ENCODE data around the gene GALNT17.
"Not testable (repeated sequence)": the region's sequence is repeated elsewhere in the genome, so short reads cannot be mapped to it uniquely, and the experiment has no call there.

GALNT17 gene

DNA sequence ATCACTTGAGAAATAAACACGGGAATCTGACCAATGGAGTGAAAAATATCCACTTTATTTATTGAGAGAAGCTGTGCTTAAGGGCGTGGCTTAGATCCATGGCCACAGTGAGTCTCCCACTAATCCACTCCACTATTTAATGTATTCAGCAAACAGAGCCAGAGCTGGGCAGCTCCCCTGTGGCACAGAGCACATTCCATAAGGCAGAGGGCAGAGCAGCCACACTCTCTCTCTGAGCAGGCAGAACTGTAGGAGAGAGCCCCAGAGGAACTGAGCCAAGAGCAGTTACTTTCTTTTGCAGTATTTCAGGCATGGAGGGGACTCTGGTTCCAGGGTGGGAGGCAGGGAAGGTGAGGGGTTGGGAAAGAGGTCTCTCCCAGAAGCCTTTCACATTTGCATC is 106.0 kb downstream of the GALNT17 start:
- no peak for DNase-seq

DNA sequence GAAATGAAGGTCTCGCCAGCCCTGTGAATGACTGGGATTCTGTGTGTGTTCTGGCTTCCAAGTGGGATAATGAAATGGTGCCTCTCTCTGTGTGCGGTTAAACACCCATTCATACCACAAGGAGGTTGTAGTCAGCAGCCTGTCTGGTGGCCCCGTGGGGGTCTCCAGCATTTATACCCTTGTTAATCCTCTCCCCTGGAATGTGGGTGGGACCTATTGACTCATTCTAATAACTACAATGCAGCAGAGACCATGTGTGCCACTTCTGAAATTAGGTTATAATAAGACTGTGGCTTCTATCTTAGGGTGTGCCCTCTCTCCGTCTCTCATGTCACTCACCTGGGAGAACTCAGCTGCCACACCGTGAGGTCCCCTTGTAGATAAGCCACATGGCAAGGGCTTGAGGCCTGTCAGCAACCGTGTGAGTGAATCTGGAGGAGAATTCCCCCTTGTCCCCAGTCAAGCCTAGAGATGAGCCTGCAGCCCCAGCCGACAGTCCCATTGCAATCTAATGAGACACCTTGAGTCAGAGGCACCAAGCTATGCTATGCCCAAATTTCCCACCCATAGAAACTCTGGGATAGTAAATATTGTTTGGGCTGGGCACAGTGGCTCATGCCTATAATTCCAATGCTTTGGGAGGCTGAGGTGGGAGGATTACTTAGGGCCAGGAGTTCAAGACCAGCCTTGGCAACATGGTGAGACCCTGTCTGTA is 106.8 kb downstream of the GALNT17 start:
- no peak for DNase-seq

DNA sequence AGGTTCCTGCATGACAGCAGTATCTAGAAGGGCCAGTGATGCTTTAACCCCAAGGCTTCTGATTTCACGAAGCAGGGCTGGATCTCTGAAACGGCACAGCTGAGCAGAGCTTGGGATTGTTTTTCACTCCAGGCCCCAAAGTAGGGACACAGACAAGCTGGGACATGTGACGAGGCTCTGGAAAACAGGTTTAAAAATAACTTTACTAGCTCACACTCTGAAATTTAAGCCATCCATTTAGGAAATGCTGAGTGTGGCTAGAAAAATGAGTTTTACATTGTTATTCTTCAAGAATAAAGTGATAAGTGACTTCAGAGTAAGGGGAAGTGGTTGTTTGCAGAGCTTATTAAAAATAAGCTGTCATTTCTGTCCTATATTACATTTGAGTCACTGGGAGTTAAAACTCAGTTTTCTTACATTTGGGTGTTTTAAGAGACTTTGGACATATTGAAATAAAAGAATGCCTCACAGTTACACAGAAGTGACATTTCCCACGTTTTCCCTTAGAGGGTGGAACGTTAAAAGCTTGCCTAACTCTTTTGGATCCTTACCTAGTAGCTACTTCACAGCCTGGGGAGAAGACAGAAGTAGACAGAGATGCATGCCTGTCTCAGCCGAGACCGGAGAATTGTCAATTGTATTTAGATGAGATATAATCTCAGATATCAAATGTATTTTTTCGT is 107.8 kb downstream of the GALNT17 start:
- DNase-seq = no peak

DNA sequence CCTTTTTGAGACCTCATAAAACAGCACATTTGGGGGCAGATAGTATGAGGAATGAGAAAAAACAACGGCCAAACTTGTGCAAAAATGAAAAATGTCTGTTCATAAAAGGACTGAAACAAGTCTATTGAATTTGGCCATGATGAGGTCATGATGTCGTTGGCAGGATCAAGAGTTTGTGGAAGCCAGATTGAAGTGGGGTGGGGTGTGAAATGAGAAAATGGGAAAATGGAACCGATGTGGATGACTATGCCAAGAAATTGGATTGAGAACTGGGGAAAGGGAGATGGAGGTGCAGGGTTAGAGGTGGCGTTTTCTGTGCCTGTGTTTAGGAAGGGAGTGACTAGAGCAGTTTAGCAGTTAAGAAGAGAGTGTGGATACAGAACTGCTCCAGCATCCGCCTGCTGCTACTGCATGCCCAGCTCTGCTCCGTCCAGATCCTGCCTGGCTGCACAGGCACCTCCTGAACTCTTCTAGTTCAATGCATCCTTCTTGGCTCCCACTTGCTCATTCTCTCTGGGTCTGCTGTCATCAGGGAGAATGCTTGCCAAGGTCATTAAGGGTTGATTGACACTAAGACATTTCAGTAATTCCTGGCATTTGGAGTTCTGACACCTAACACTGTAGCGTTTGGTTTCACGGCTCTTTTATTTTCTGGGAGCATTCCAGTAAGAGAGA is 111.9 kb downstream of the GALNT17 start:
- DNase-seq = no peak

DNA sequence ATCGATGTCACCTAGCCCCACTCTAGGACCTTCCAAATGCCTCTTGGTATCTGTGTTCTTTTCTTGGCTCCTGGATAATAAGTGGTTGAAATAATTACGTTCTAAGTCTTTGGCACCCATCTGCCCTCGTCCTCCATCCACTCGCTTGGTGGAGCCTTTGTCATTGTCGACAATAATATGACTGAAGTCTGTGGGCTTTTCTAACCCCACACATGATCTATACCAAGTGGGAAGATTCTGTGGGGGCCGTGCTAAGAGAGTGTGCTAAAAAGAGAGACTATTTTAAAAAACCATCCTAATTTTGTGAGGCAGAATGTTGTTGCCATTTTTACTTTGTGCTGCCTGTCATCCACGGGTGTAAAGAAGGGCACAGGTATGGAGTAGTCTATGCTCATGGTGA is 113.1 kb downstream of the GALNT17 start:
- DNase-seq = no peak

DNA sequence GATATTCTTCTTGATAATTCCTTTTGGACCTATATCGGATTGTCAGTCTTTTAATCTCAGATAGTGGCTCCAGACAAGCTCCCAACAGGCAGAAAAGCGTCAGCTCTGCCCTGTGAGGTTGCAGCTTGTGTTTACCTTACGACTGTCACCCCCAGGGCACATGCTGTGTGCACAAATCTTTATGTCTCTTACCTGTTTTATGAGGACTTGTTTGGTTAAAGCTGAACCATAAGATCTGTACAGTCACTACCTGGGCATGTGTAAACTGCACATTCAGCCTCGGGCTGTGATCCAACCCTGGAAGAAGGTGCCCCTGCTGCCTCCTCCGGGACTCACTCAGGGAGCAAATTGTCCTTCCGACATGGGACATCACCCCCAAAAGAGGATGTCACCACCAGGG is 119.8 kb downstream of the GALNT17 start:
- no peak for DNase-seq

DNA sequence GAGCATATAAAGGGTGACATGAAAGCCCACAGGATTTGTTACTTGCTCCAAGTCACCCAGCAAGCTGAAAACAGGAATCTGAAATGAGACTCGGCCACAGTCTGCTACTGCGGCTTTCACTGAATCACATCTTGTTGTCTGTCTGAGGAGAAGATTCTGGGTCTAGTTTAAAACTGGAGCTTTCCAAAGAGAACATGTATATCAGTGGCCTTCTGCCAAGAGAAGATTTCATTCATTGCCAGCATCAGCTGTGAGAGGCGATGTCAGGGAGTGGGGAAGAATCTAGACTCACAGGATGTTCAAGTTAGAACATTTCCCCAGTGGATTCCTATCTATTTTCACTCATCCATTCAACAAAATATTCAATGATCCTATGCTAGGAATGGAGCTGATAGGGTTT is 122.8 kb downstream of the GALNT17 start:
- no peak for DNase-seq

DNA sequence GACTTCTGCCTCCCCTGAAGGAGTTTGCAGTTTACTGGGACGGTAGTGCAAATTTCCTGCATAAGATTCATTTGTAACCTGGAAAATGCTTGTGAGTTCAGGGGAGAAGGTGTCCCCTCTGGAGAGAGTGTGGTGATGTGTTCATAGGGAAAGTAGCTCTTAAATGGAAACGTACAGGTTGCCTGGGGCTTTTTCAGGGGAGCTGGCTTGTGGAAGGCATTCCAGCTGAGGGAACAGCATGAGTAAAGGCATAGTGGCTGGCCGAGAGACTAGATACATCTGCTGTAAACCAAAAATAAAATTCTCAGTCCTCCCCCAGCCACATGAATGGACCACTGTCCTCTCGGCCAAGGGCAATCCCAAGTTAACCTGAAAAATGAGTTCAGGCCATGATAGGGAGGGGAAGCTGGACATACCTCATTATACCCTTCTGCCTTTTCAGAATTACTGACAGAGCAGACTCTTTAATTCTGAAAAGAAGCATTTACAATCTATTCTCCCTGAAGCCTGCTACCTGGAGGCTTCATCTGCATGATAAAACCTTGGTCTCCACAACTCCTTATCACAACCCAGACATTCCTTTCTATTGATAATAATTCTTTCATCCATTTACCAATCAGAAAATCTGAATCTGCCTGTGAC is 123.7 kb downstream of the GALNT17 start:
- DNase-seq = no peak

DNA sequence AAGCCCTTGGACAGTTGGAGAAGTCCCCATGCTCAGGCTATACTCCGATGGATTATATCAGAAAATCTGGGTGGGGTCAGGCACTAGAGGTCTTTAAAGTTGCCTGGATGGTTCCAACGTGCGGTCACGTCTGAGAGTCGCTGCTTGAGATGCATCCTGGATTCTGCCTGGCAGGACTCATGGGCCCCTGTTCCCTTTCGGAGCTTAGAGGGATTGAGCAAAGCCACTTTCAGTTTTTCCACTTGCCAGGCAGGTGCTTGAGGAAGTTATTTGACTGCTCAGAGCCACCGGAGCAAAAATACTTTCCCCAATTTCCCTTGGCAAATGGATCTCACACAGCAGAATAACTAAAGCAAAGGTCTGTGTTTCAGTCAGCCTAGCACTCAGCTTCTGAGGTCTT is 129.1 kb downstream of the GALNT17 start:
- DNase-seq = no peak

DNA sequence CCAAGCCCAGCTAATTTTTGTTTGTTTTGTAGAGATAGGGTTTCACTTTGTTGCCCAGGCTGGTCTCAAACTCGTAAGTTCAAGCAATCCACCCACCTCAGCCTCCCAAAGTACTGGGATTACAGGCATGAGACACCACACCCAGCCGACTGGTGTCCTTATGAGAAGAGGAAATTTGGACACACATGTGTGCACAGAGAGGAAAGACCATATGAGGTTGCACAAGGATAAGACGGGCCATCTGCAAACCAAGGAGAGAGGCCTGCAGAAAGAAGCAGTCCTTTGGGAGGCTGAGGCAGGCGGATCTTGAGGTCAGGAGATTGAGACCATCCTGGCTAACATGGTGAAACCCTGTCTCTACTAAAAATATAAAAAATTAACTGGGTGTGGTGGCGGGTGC is 130.9 kb downstream of the GALNT17 start:
- DNase-seq = not testable (repeated sequence)

DNA sequence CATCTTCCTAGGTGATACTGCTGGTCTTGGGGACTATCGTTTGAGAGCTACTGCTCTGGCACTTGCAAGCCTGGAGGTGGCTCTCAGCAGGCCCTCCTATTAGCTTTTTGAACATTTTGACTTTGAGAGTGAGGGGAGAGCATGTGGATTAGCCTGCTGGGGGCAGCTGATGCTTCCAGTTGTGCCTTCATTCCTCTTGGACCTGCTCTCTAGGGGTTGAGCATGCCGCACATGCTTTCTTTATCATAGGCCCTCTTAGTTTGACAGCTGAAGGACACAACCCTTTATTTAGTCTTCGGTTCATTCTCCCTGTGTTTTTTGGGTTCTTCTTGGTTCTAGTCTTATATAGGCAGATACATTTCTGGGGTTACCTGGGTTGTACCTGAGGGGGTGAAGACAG is 132.1 kb downstream of the GALNT17 start:
- DNase-seq = no peak

DNA sequence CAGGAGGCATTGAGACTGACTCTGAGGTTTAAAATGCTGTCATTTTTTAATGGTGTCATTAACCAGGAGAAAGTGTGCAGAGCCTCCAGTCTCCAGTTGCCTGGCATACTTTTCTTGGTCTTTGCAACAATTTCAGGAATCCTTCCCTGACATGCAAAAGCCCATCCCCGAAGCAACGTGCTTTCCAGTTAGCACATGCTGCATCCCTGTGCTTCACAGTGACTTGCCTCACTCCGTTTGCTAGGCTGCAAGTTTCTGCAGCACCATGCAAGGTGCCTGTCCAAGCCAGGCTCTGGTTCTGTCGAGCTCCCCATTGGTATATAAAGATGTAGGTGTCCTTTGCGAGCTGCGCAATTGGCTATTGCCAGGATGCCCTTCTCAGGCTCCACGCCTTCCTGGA is 135.0 kb downstream of the GALNT17 start:
- DNase-seq = no peak

DNA sequence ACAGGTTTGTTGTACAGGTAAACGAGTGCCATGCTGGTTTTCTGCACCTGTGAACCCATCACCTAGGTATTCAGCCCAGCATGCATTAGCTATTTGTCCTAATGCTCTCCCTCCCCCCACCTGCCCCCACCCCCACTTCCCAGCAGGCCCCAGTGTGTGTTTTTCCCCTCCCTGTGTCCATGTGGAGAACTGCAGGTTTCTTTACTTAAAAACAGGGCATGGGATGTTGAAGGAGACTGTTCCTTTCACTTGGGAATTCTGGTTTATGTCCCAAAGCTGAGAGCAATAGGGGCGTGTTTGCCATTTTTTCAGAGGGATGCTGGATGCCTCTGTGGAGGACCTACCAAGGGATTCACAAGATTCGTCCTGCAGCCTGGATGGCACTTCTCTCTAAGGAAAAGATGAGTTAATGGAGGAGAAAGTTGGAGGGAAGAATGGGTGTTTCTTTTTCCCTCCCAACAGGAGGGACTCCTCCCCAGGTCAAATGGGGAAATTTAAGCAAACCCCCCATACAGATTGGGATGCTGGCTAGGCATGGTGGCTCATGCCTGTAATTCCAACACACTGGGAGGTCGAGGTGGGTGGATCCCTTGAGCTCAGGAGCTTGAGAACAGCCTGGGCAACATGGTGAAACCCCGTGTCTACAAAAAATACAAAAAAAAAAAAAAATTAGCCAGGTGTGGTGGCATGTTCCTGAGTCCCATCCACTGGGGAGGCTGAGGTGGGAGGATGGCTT is 136.0 kb downstream of the GALNT17 start:
- DNase-seq = no peak

DNA sequence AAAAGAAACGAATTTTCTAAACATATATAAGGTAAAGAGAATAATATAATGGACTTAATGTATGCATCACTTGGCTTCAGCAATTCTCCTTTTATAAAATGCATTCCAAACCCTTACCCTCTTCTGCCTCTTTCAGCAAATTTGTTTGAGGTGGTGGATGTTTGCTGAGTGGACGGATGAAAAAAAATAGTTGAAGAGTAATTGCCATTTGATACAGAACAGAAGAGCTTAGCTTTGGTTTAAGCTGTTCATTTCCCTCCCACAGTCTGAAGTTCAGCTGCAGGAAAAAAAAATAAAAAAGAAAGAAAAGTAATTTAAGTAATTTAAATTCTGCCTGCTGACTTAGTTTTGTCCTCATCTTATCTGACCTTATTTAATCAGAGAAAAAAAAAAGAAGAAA is 138.6 kb downstream of the GALNT17 start:
- no peak for DNase-seq

DNA sequence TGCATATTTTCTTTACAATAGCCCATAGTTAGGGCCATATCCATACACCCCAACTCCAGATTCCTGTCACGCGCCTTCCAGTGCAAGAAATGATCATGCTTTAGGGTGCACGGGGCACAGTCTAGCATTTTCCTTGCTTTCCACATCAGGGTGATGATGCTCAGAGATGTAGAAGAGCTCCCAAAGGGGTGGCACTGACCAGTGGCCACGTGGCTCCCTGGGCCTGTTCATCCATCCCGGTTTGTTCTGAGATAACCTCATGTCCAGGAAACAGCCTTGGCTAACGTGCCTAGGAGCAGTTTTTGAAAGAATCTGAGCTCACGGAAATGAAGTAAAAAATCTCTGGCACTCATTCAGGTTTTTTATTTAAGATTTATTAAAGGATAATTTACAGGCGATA is 139.3 kb downstream of the GALNT17 start:
- DNase-seq = no peak

DNA sequence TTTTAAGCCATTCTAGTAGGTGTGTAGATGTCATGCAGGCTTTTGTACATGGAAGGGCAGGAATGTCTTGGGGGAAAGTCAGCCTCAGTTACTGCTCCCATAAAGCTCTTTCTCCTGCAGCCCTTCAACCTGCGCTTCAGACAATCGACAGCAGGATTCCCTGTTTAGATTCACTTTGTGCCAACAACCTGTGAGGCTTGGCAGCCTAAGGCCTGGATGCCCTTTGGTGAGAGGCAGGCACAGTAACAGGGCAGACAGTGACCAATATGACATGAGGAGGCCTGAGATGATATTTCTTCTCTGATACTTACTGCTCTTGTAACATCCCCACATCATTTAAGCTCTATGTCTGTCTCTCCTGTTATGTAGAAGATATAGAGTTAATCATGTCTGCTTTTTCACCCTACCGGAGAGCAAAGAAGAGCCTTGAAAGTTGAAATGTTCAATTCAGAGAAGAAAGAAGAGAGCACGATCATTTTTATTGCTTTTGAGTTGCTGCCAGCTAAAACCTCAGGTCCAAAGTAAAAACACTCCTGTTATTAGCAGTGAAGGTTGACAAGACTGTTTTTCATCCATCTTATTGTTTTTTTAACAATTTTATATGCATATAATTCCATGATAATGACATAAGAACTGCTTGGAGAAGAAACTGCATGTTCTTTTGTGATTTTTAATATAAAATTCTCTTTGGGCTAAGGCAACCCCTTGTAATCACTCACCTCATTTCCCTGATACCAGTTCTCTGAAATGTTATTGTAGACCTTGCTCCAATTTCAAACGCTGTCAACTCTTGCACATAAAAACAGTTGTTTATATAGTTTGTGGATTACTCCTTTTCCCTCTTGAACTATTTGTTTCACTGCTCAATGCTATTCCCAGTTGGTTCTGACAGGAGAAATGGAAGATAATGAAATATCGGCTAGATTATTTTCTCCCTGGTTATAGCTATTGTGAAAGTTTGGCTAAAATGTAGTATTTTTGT is 140.9 kb downstream of the GALNT17 start:
- DNase-seq = no peak

DNA sequence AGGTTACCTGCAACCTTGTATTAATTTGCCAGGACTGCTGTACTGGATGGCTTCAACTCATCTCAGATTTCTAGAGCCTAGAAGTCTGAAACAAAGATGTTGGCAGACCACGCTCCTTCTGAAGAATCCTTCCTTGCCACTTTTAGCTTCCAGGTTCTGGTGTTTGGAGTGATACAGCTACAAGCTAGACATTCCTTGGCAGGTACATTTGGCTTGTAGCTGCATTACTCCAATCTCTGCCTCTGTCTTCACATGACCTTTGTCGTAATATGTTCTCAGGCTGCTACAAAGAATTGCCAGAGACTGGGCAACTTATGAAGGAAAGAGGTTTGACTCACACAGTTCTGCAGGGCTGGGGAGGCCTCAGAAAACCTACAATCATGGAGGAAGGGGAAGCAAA is 146.3 kb downstream of the GALNT17 start:
- no peak for DNase-seq

DNA sequence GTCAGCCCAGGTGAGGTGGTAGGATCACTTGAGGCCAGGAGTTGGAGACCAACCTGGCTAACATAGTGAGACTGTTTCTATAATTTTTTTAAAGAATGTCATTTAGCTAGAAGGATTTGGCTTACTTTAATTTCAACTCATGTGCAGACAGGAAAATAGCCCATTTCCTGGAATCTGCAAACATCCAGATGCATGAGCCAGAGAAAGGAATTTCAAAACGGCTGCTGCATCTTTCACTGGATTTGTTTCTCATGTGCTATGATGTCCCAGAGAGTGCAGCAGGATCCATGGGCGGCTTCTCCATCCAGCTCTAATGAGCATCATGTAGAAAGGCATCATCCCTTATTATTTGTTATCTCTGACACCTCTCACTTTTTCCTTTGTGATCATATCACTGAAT is 149.3 kb downstream of the GALNT17 start:
- no peak for DNase-seq

DNA sequence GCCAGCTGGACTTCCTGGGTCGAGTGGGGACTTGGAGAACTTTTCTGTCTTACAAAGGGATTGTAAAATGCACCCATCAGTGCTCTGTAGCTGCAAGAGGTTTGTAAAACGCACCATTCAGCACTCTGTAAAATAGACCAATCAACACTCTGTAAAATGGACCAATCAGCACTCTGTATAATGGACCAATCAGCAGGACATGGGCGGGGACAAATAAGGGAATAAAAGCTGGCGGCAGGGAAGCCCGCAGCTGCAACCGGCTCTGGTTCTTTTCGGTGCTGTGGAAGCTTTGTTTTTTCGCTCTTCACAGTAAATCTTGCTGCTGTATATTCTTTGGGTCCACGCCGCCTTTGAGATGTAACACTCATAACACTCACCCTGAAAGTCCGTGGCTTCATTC is 151.9 kb downstream of the GALNT17 start:
- DNase-seq = no peak

DNA sequence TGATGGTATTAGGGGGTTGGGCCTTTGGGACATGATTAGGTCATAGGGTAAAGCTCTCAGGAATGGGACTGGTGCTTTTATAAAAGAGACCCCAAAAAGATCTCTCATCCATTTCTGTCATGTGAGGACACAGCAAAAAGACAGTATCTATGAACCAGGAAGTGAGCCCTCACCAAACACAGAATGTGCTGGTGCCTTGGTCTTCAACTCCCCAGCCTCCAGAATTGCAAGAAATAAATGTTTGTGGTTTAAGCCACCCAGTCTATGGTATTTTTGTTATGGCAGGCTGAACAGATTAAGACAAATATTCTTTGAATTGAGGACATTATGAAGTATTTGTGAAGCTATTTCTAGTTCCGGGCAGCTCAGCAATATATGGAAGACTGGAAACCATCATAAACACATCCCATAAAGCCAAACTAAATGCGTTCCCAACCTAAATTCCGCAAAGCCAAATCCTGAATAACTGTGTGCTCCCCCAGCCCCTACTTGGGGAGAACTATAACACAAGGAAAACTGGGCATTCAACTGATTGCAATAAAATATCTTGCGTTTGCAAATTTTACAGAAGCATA is 153.7 kb downstream of the GALNT17 start:
- no peak for DNase-seq

DNA sequence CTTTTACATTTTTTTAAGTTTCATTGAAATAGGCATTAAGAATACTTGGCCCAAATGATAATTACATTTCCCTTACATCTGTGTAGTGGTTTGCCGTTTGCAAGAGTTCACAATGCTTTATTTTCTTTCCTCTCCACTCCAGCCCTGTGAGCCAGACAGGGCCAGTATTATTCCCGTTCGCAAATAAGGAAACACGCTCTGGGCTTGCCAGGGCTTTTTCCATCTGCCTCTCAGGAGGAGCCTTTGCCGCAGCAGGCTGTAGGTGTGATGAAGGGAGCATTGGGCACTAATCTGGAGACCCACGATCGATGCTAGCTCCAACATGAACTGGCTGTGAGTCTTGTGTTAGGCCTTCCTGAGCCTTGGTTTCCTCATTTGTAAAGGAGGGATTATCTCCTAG is 154.4 kb downstream of the GALNT17 start:
- DNase-seq = no peak
